ENCODE measurements around the gene TUNAR.

TUNAR gene

DNA sequence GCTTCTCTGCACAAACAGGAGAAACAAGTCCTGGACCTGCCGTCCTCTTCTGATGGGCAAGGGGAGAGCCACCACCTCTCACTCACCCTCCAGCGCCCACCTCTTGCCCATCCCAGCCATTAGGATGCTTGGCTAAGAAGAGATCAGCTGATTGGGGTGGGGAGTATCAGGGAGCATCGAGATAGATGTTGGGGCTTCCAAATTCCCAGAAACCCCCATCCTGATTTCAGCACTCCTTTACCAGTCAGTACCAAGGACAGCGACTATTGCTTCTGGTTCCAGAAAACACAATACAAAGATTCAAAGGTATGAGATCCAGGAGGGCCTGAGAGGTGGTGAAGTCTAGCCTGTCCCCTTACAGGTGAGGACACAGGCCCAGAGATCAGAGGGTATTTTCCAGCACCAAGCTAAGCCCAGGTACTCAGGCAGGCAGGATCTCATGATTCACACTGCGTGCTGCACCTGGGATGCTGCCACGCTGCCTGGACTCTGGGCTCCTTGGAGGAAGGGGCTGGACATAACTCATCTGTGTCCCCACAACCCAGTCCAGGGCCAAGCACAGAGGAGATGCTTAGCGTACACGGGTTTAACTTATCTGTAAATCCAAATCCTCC lies 76.6 kb downstream of the TUNAR start:
- H3K27ac ChIP-seq (ENCODE audit: low read length) = no peak overlapping the region
- H3K9me3 ChIP-seq (ENCODE audit: insufficient read depth, low read length, severe bottlenecking) = no peaks in the 10 kb centered on the region
- H3K4me1 ChIP-seq (ENCODE audit: insufficient read depth, low read length) = no peaks in the 10 kb centered on the region
- no peaks in the 10 kb centered on the region for H3K36me3 ChIP-seq (ENCODE audit: insufficient read depth, low read length)
- no peaks in the 10 kb centered on the region for H3K27me3 ChIP-seq (ENCODE audit: insufficient read depth, low read length, poor library complexity)
- DNase-seq (peak; percentile 11), ATAC-seq (ENCODE audit: insufficient read depth, low read depth) (no peak)
- H2AFZ ChIP-seq (ENCODE audit: low read depth, low read length) = no peak overlapping the region
- TF ChIP-seq, protein P1, sequence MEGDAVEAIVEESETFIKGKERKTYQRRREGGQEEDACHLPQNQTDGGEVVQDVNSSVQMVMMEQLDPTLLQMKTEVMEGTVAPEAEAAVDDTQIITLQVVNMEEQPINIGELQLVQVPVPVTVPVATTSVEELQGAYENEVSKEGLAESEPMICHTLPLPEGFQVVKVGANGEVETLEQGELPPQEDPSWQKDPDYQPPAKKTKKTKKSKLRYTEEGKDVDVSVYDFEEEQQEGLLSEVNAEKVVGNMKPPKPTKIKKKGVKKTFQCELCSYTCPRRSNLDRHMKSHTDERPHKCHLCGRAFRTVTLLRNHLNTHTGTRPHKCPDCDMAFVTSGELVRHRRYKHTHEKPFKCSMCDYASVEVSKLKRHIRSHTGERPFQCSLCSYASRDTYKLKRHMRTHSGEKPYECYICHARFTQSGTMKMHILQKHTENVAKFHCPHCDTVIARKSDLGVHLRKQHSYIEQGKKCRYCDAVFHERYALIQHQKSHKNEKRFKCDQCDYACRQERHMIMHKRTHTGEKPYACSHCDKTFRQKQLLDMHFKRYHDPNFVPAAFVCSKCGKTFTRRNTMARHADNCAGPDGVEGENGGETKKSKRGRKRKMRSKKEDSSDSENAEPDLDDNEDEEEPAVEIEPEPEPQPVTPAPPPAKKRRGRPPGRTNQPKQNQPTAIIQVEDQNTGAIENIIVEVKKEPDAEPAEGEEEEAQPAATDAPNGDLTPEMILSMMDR (IDR thresholded peaks at IDR 0.05; ENCODE audit: borderline replicate concordance, extremely low read depth, low read length, poor library complexity, severe bottlenecking) = no peak
- no peak for TF ChIP-seq EZH2 (IDR thresholded peaks at IDR 0.05; ENCODE audit: borderline replicate concordance, low read depth, low read length, severe bottlenecking)
- H3K79me2 ChIP-seq (ENCODE audit: insufficient read depth, low read length) = no peaks in the 10 kb centered on the region
- no peak overlapping the region for H3K9ac ChIP-seq (ENCODE audit: low read depth, low read length)
- H3K4me2 ChIP-seq (ENCODE audit: insufficient read depth, low read length) = no peak overlapping the region
- no peak overlapping the region for H3K4me3 ChIP-seq (ENCODE audit: low read depth in 1 of 2, low read length in 2 of 2)
- H4K20me1 ChIP-seq (ENCODE audit: insufficient read depth, low read length) = no peaks in the 10 kb centered on the region

DNA sequence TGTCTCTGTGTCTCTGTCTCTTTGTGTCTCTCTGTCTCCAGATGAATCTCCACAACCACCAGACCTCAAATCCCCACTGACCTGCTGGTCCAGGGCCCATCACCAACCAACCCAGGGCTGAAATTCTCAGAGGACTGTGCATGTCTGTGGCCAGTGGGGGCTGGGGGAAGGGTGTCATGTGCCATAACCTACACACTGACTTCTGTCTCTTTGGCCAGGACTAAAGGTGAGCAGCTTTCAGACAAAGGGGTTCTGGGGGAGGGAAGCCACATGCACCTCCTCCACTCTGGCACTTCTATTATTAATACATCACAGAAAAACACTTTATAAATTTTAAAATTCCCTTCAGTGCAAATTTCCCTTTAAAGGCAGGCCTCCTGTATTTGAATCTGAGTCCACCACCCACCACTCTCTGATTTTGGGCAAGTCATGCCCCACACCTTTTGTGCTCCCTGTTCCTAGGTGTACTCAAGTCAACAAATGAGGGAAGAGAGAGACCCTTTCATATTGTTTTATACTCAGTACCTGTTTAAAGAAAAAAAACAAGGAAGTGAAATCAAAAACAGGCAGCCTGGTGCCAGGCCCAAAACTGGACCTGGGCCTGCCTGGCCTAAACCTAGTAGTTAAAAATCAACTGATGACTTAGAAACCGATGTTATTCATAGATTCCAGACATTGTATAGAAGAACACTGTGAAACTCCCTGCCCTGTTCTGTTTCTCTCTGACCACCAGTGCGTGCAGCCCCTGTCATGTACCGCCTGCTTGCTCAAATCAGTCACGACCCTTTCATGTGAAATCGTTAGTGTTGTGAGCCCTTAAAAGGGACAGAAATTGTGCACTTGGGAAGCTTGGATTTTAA lies 80.2 kb downstream of the TUNAR start:
- no peak overlapping the region for H3K4me2 ChIP-seq (ENCODE audit: insufficient read depth, low read length)
- no peaks in the 10 kb centered on the region for H3K36me3 ChIP-seq (ENCODE audit: insufficient read depth, low read length)
- DNase-seq (no peak), ATAC-seq (ENCODE audit: insufficient read depth, low read depth) (no peak)
- H3K4me3 ChIP-seq (ENCODE audit: low read depth in 1 of 2, low read length in 2 of 2) = no peak overlapping the region
- H3K9ac ChIP-seq (ENCODE audit: low read depth, low read length) = no peak overlapping the region
- no peaks in the 10 kb centered on the region for H3K9me3 ChIP-seq (ENCODE audit: insufficient read depth, low read length, severe bottlenecking)
- H3K79me2 ChIP-seq (ENCODE audit: insufficient read depth, low read length) = no peaks in the 10 kb centered on the region
- no peaks in the 10 kb centered on the region for H4K20me1 ChIP-seq (ENCODE audit: insufficient read depth, low read length)
- H2AFZ ChIP-seq (ENCODE audit: low read depth, low read length) = no peak overlapping the region
- H3K27ac ChIP-seq (ENCODE audit: low read length) = no peak overlapping the region
- H3K4me1 ChIP-seq (ENCODE audit: insufficient read depth, low read length) = no peaks in the 10 kb centered on the region
- TF ChIP-seq EZH2 (IDR thresholded peaks at IDR 0.05; ENCODE audit: borderline replicate concordance, low read depth, low read length, severe bottlenecking) = no peak
- TF ChIP-seq, protein P1 (IDR thresholded peaks at IDR 0.05; ENCODE audit: borderline replicate concordance, extremely low read depth, low read length, poor library complexity, severe bottlenecking) = no peak
- no peaks in the 10 kb centered on the region for H3K27me3 ChIP-seq (ENCODE audit: insufficient read depth, low read length, poor library complexity)

DNA sequence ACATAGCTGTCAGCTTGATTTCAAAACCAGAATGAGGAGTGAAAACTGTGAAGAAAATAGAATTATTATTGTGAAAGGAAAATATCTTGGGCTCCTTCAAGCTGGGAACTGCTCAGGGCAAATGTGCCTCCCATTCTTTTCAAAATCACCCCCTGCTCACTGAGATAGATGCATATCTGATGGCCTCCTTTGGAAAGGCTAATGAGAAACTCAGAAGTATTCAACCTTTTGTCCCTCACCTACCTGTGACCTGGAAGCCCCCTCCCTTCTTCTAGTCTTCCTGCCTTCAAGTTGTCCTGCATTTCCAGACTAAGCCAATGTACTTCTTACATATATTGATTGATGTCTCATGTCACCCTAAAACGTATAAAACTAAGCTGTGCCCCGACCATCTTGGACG lies 81.5 kb downstream of the TUNAR start:
- no peak overlapping the region for H3K4me2 ChIP-seq (ENCODE audit: insufficient read depth, low read length)
- no peaks in the 10 kb centered on the region for H4K20me1 ChIP-seq (ENCODE audit: insufficient read depth, low read length)
- H3K79me2 ChIP-seq (ENCODE audit: insufficient read depth, low read length) = no peaks in the 10 kb centered on the region
- no peaks in the 10 kb centered on the region for H3K4me1 ChIP-seq (ENCODE audit: insufficient read depth, low read length)
- H3K36me3 ChIP-seq (ENCODE audit: insufficient read depth, low read length) = no peaks in the 10 kb centered on the region
- no peak overlapping the region for H2AFZ ChIP-seq (ENCODE audit: low read depth, low read length)
- ATAC-seq (ENCODE audit: insufficient read depth, low read depth) (no peak), DNase-seq (no peak)
- H3K4me3 ChIP-seq (ENCODE audit: low read depth in 1 of 2, low read length in 2 of 2) = no peak overlapping the region
- no peak overlapping the region for H3K27ac ChIP-seq (ENCODE audit: low read length)
- no peaks in the 10 kb centered on the region for H3K9me3 ChIP-seq (ENCODE audit: insufficient read depth, low read length, severe bottlenecking)
- no peaks in the 10 kb centered on the region for H3K27me3 ChIP-seq (ENCODE audit: insufficient read depth, low read length, poor library complexity)
- no peak overlapping the region for H3K9ac ChIP-seq (ENCODE audit: low read depth, low read length)
- TF ChIP-seq EZH2 (IDR thresholded peaks at IDR 0.05; ENCODE audit: borderline replicate concordance, low read depth, low read length, severe bottlenecking) = no peak
- TF ChIP-seq, protein P1 (IDR thresholded peaks at IDR 0.05; ENCODE audit: borderline replicate concordance, extremely low read depth, low read length, poor library complexity, severe bottlenecking) = no peak
